B cell (primary cell): ENCODE data around the gene AGTPBP1. TPM values are rescaled to one million over a fixed set of nuclear protein-coding genes. Genes with fewer than 3 reads are reported as not detected.

Experiments
- ATAC-seq: fragments of 200-7000 bp; cut with Tn5 transposase; one replicate; pipeline ENCODE4 v1.10.0; 2021; ENCODE audit warnings: low read depth, mild to moderate bottlenecking, moderate number of reproducible peaks, moderate library complexity
- CTCF ChIA-PET: fragments of 350-600 bp; sonication (Branson Sonifier 250); formaldehyde crosslinking; loops from one replicate; lab custom pipeline; 2021; ENCODE audit warnings: antibody characterized with exemption, inconsistent platforms; lab: Charles Lee
- POLR2A ChIA-PET: fragments of 350-600 bp; sonication (Branson Sonifier 250); formaldehyde crosslinking; loops from one replicate; lab custom pipeline; 2021; ENCODE audit warnings: antibody characterized with exemption; lab: Charles Lee
- DNase-seq: peaks from one replicate; pipeline ENCODE4 v3.0.0; 2013
- H2AFZ ChIP-seq: 2 replicates; pipeline ENCODE4 v1.6.1; 2012; ENCODE audit warnings: mild to moderate bottlenecking, low read depth, low read length; ENCODE audit not compliant: insufficient read depth, poor library complexity, severe bottlenecking
- H3K27ac ChIP-seq, 2 donors: 1 replicate in 1 of 2; 2 replicates in 1 of 2; pipeline ENCODE4 v1.5.1; 2012 to 2013; ENCODE audit warnings: low read length in 2 of 2, mild to moderate bottlenecking in 2 of 2, moderate library complexity in 1 of 2
- H3K27me3 ChIP-seq, 4 experiments: fragments of 200-600 bp in 1 of 4; sonication (generic) in 1 of 4; replicated peaks in 1 of 4; 1 replicate in 2 of 4; 2 replicates in 2 of 4; pipeline versions ENCODE4 v1.6.1 to v1.7.0; 2013 to 2016; ENCODE audit warnings: low read length in 3 of 4, mild to moderate bottlenecking in 2 of 4, mixed read lengths in 1 of 4, moderate library complexity in 1 of 4; ENCODE audit not compliant: insufficient read depth in 4 of 4, control insufficient read depth in 3 of 4; ENCODE audit errors: control extremely low read depth in 1 of 4
- H3K36me3 ChIP-seq, 2 experiments: replicated peaks in 1 of 2; 1 replicate in 1 of 2; 2 replicates in 1 of 2; pipeline versions ENCODE4 v1.6.1 to v1.7.1; 2013; ENCODE audit warnings: low read length in 1 of 2; ENCODE audit not compliant: insufficient read depth in 2 of 2, control insufficient read depth in 1 of 2; ENCODE audit errors: control extremely low read depth in 1 of 2, extremely low read depth in 1 of 2
- H3K4me1 ChIP-seq, 2 donors: fragments of 200-600 bp in 1 of 2; sonication (generic) in 1 of 2; 1 replicate in 1 of 2; 2 replicates in 1 of 2; pipeline versions ENCODE4 v1.5.1 to v1.6.1; 2013 to 2017; ENCODE audit warnings: low read length in 2 of 2; ENCODE audit not compliant: control insufficient read depth in 2 of 2, insufficient read depth in 2 of 2
- H3K4me2 ChIP-seq: replicated peaks from 2 replicates; pipeline ENCODE3; 2012; ENCODE audit warnings: mild to moderate bottlenecking, low read depth, low read length; ENCODE audit not compliant: poor library complexity, severe bottlenecking
- H3K4me3 ChIP-seq, 5 experiments: fragments of 200-600 bp in 1 of 5; sonication (generic) in 1 of 5; 1 replicate in 3 of 5; 2 replicates in 2 of 5; pipeline versions ENCODE4 v1.5.1 to v1.7.0; 2011 to 2016; ENCODE audit warnings: low read length in 4 of 5, mild to moderate bottlenecking in 4 of 5, low read depth in 2 of 5, control low read depth in 1 of 5, moderate library complexity in 1 of 5; ENCODE audit not compliant: insufficient read depth in 1 of 5; ENCODE audit errors: control extremely low read depth in 1 of 5, extremely low read depth in 1 of 5
- H3K79me2 ChIP-seq: fragments of 200-600 bp; sonication (generic); one replicate; pipeline ENCODE4 v1.6.0; 2016; ENCODE audit warnings: low read length; ENCODE audit not compliant: control insufficient read depth, insufficient read depth
- H3K9ac ChIP-seq: fragments of 200-600 bp; sonication (generic); 2 replicates; pipeline ENCODE4 v1.6.1; 2017; ENCODE audit warnings: mild to moderate bottlenecking, low read length, moderate library complexity
- H3K9me3 ChIP-seq, 3 donors: one replicate each; pipeline versions ENCODE4 v1.6.1 to v1.7.1; 2013; ENCODE audit warnings: low read length in 2 of 3; ENCODE audit not compliant: control insufficient read depth in 2 of 3, insufficient read depth in 1 of 3; ENCODE audit errors: control extremely low read depth in 1 of 3
- H4K20me1 ChIP-seq: 2 replicates; pipeline ENCODE4 v1.6.0; 2012; ENCODE audit warnings: mild to moderate bottlenecking, low read length; ENCODE audit not compliant: insufficient read depth, control insufficient read depth, poor library complexity, severe bottlenecking
- H3K27ac Mint-ChIP-seq: one replicate; pipeline ENCODE4 v1.8.0; 2021; ENCODE audit warnings: mixed read lengths
- H3K27me3 Mint-ChIP-seq: one replicate; pipeline ENCODE4 v1.8.0; 2021; ENCODE audit warnings: mixed read lengths
- H3K4me1 Mint-ChIP-seq: one replicate; pipeline ENCODE4 v1.8.0; 2021; ENCODE audit warnings: mixed read lengths
- H3K4me3 Mint-ChIP-seq: one replicate; pipeline ENCODE4 v1.8.0; 2021; ENCODE audit warnings: mixed read lengths
- H3K9me3 Mint-ChIP-seq: one replicate; pipeline ENCODE4 v1.8.0; 2022; ENCODE audit warnings: mixed read lengths; ENCODE audit not compliant: insufficient read depth
- EZH2 ChIP-seq: IDR thresholded peaks from 2 replicates; pipeline ENCODE4 v1.6.1; 2012; ENCODE audit warnings: borderline replicate concordance, low read depth, mild to moderate bottlenecking, moderate library complexity, low read length; ENCODE audit not compliant: insufficient read depth, poor library complexity, severe bottlenecking
- WGBS: methylation state at CpG from one replicate; pipeline ENCODE4 v1.1.5; 2013; ENCODE audit warnings: missing lambda C conversion rate; ENCODE audit not compliant: insufficient coverage; 5-methylcytosine and 5-hydroxymethylcytosine counted together
- intact Hi-C: fragments of 100-400 bp; cut with micrococcal nuclease; formaldehyde crosslinking; loops from one replicate; pipeline ENCODE4 v1.10.0; 2022
- polyA plus RNA-seq: library from polyadenylated mRNA; depleted of rRNA; stranded (reverse); fragments of >200 nt; gene quantifications from 2 replicates; pipeline ENCODE4 v1.2.3, GENCODE V29; 2012
- total RNA-seq, 2 donors: library from RNA; stranded (reverse); fragments of 120-200 nt in 1 of 2; gene quantifications; 1 replicate in 1 of 2; 2 replicates in 1 of 2; pipeline versions ENCODE4 v1.2.3 to v1.2.4, GENCODE V29; 2013 to 2022
- TF ChIP-seq, protein P1 (sequence below): fragments of 200-600 bp; IDR thresholded peaks from one replicate; pipeline ENCODE4 v1.8.0; 2022; ENCODE audit warnings: antibody characterized with exemption, mild to moderate bottlenecking

AGTPBP1 gene
- total and polyA plus RNA-seq, 2 donors (not counting 1 experiment from before 2014, with no cell fraction given), result 7.5 to 33.1 TPM

DNA sequence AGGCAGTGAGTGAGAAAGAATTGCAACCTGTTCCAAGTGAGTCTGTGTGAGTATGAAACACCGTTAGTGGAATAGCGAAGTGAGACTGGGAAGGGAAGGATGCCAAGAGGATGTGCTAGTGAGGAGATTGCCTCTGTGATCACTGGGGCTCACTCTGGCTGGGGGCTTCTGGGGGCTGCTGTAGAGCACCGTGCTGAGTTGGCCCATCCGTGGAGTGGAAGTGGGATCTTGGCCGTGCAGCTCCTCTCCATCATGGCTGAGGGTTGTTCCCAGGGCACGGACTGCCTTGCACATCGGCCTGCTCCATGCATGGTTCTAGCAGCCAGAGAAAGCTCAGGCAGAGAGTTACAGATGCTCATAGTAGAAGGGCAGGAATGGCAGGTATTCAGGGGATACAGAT is 236.1 kb downstream of the AGTPBP1 start:
- Histone ChIP-seq H3K4me3 (no peak overlapping the region), H3K27me3 (peaks cover 0 to 2% (median 0%) of the 10 kb centered on the region in 4 experiments), H3K79me2 (no peaks in the 10 kb centered on the region), H3K27ac (no peak overlapping the region), H3K9ac (no peak overlapping the region), H2AFZ (no peak overlapping the region), H3K4me2 (no peak overlapping the region), H3K9me3 (no peaks in the 10 kb centered on the region), H4K20me1 (no peaks in the 10 kb centered on the region), H3K36me3 (no peaks in the 10 kb centered on the region), H3K4me1 (no peaks in the 10 kb centered on the region)
- TF ChIP-seq EZH2, result no peak
- TF ChIP-seq, protein P1, sequence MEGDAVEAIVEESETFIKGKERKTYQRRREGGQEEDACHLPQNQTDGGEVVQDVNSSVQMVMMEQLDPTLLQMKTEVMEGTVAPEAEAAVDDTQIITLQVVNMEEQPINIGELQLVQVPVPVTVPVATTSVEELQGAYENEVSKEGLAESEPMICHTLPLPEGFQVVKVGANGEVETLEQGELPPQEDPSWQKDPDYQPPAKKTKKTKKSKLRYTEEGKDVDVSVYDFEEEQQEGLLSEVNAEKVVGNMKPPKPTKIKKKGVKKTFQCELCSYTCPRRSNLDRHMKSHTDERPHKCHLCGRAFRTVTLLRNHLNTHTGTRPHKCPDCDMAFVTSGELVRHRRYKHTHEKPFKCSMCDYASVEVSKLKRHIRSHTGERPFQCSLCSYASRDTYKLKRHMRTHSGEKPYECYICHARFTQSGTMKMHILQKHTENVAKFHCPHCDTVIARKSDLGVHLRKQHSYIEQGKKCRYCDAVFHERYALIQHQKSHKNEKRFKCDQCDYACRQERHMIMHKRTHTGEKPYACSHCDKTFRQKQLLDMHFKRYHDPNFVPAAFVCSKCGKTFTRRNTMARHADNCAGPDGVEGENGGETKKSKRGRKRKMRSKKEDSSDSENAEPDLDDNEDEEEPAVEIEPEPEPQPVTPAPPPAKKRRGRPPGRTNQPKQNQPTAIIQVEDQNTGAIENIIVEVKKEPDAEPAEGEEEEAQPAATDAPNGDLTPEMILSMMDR, result no peak
- ChIA-PET CTCF (no interaction called here), POLR2A (no interaction called here)
- ATAC-seq, result no peak
- H3K27ac Mint-ChIP-seq, result no peak overlapping the region
- no peaks in the 10 kb centered on the region for H3K9me3 Mint-ChIP-seq
- H3K4me3 Mint-ChIP-seq, result no peak overlapping the region
- DNase-seq, result no peak
- 93% methylated on average over 7 of the region's 7 CpGs for WGBS
- peaks cover 10% of the 10 kb centered on the region for H3K27me3 Mint-ChIP-seq
- H3K4me1 Mint-ChIP-seq, result no peaks in the 10 kb centered on the region
- intact Hi-C loops, result no loop called here

DNA sequence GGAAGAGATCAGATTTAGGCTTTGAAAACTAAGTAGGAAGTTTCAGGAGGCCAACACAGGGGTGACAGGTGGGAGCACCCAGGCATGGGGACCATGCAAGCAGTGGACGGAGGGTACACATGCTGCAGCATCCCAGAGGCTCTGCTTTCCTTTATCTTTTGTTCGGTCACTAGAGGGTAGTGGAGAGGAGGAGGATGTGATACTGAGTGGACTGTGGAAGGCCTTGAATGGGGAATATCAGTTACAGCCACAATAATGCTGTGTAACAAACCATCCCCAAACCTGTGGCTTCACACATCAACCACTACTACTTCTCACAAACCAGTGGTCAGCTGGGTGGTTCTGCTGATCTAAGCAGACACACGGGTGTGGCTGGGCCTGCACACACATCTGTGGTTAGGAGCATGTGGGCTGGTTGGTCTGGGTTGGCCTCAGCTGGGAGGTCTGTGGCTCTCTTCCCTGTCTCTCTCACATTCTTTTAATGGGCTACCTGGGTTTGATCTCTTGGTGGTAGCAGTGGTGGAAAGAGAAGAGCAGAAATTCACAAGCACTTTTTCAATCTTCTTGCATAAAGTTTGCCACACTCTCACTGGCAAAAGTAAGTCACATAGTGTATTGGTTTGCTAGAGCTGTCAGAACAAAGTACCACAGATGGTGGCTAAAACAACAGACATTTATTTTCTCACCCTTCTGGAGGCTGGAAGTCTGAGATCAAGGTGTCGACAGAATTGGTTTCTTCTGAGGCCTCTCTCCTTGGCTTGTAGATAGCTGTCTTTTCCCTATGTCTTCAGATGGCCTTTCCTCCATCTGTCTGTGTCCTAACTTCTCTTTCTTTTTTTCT is 238.7 kb downstream of the AGTPBP1 start:
- H3K36me3 ChIP-seq, result no peaks in the 10 kb centered on the region
- no peak for TF ChIP-seq EZH2
- TF ChIP-seq, protein P1, result no peak
- Mint-ChIP-seq H3K27me3 (peaks cover 6% of the 10 kb centered on the region), H3K9me3 (no peaks in the 10 kb centered on the region), H3K4me1 (no peaks in the 10 kb centered on the region), H3K27ac (no peak overlapping the region), H3K4me3 (no peak overlapping the region)
- no peaks in the 10 kb centered on the region for H3K4me1 ChIP-seq
- H4K20me1 ChIP-seq, result no peaks in the 10 kb centered on the region
- ATAC-seq (no peak), DNase-seq (no peak)
- no peak overlapping the region for H3K4me2 ChIP-seq
- intact Hi-C loops, result no loop called here
- ChIA-PET POLR2A (no interaction called here), CTCF (no interaction called here)
- no peak overlapping the region for H3K27ac ChIP-seq
- no peak overlapping the region for H3K9ac ChIP-seq
- H3K27me3 ChIP-seq, result peaks cover 0 to 2% (median 0%) of the 10 kb centered on the region in 4 experiments
- H3K9me3 ChIP-seq, result peaks cover 0 to 3% (median 3%) of the 10 kb centered on the region in 3 donors
- H2AFZ ChIP-seq, result no peak overlapping the region
- H3K79me2 ChIP-seq, result no peaks in the 10 kb centered on the region
- no peak overlapping the region for H3K4me3 ChIP-seq
- WGBS, result 76% methylated on average over 2 of the region's 4 CpGs
